ENCODE data around the gene H1-8.

DNA sequence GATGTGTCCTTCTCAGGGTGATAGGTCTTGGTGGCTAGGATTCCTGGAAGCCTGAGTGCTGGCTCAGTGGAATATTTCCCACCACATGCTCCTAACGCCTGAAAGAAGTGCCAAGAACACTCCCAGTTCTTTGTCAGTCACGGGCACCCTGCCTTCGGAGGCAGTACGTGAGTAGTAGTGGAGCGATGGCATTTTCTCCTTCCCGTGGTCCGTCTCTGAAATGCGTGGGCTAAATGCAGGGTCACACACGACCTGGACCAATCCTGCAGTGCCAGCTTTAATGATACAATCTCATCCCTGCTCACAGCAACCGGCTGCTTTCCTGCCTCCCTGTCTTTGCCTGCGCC, 14.5 kb downstream of the H1-8 start:
- TF ChIP-seq TEAD4 (IDR thresholded peaks at IDR 0.05) (no peak), TCF12 (IDR thresholded peaks at IDR 0.05; ENCODE audit: low read depth) (no peak), NFIC (IDR thresholded peaks at IDR 0.05) (no peak), EGR1 (IDR thresholded peaks at IDR 0.05) (no peak), RAD21 (IDR thresholded peaks at IDR 0.05; ENCODE audit: low read depth) (no peak), YY1 (IDR thresholded peaks at IDR 0.05; ENCODE audit: low read depth) (no peak), ZBTB7A (IDR thresholded peaks at IDR 0.05; ENCODE audit: low read depth) (no peak), TAF1 (IDR thresholded peaks at IDR 0.05; ENCODE audit: low read depth) (0 out of 2 replicates have a peak, but pooled peaks have one; percentile 3), EP300 (IDR thresholded peaks at IDR 0.05; ENCODE audit: borderline replicate concordance) (no peak), CEBPB (IDR thresholded peaks at IDR 0.05) (no peak), FOXM1 (IDR thresholded peaks at IDR 0.05; ENCODE audit: borderline replicate concordance, low read depth) (no peak), USF1 (IDR thresholded peaks at IDR 0.05) (no peak)
- TF ChIP-seq, protein P1, sequence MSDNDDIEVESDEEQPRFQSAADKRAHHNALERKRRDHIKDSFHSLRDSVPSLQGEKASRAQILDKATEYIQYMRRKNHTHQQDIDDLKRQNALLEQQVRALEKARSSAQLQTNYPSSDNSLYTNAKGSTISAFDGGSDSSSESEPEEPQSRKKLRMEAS (IDR thresholded peaks at IDR 0.05) = no peak
- TF ChIP-seq, protein P2, sequence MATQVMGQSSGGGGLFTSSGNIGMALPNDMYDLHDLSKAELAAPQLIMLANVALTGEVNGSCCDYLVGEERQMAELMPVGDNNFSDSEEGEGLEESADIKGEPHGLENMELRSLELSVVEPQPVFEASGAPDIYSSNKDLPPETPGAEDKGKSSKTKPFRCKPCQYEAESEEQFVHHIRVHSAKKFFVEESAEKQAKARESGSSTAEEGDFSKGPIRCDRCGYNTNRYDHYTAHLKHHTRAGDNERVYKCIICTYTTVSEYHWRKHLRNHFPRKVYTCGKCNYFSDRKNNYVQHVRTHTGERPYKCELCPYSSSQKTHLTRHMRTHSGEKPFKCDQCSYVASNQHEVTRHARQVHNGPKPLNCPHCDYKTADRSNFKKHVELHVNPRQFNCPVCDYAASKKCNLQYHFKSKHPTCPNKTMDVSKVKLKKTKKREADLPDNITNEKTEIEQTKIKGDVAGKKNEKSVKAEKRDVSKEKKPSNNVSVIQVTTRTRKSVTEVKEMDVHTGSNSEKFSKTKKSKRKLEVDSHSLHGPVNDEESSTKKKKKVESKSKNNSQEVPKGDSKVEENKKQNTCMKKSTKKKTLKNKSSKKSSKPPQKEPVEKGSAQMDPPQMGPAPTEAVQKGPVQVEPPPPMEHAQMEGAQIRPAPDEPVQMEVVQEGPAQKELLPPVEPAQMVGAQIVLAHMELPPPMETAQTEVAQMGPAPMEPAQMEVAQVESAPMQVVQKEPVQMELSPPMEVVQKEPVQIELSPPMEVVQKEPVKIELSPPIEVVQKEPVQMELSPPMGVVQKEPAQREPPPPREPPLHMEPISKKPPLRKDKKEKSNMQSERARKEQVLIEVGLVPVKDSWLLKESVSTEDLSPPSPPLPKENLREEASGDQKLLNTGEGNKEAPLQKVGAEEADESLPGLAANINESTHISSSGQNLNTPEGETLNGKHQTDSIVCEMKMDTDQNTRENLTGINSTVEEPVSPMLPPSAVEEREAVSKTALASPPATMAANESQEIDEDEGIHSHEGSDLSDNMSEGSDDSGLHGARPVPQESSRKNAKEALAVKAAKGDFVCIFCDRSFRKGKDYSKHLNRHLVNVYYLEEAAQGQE (IDR thresholded peaks at IDR 0.05; ENCODE audit: low read depth) = no peak

All from Ishikawa (cell line).